ENCODE data around the gene CALCOCO1. TPM values are rescaled to one million over a fixed set of nuclear protein-coding genes. Genes with fewer than 3 reads are reported as not detected.

CALCOCO1 gene
- total and polyA plus RNA-seq, 2 of the 13 experiments (the other 11 are each of a cell fraction or from before 2014, with no cell fraction given) = 7.7 to 47.7 TPM

DNA sequence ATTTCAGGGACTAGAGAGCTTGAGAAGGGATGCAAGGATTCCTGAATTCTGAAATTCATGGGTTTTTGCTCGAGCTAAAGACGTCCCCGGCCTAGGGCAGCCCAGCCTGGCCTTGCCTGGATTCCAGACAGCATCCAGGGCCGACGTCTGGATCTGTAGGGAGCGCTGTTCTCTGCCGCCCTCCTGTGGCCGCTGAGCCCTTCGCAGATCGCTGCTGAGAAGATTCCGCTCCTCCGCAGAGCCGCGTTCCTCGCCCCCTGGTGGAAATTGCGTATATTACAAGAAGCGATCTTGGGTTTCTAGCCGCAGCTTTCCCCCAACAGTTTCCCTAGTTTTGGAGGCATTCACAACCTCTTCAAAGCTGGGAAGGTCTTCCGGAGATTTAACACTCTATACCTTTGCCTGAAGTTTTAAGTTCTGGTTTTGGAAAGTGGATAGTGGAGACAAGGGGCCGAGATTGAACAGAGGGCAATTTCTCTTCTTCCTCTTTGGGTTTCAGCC, 19.4 kb upstream of the CALCOCO1 start (continued):
- TF ChIP-seq ARNT2 (CRISPR knock-in tag; IDR thresholded peaks at IDR 0.05; ENCODE audit: low read depth) (0 out of 2 replicates have a peak, but pooled peaks have one; percentile 59), THAP11 (CRISPR knock-in tag; IDR thresholded peaks at IDR 0.05) (peak; percentile 71), NKX3-1 (CRISPR knock-in tag; IDR thresholded peaks at IDR 0.05) (no peak), CHCHD3 (CRISPR knock-in tag; IDR thresholded peaks at IDR 0.05) (no peak), HNF4A (CRISPR knock-in tag; IDR thresholded peaks at IDR 0.05) (no peak), SP5 (CRISPR knock-in tag; IDR thresholded peaks at IDR 0.05; ENCODE audit: borderline replicate concordance, low read depth) (no peak), ZNF350 (CRISPR knock-in tag; IDR thresholded peaks at IDR 0.05; ENCODE audit: borderline replicate concordance, low read depth) (no peak; the same call in 1 of the 2 replicates), XRCC5 (optimal IDR thresholded peaks at IDR 0.05; ENCODE audit: low read length) (peak; percentile 99), ZNF256 (CRISPR knock-in tag; conservative IDR thresholded peaks at IDR 0.05) (no peak), SAFB2 (CRISPR knock-in tag; IDR thresholded peaks at IDR 0.05; ENCODE audit: borderline replicate concordance, low read depth) (no peak), ZNF484 (CRISPR knock-in tag; IDR thresholded peaks at IDR 0.05; ENCODE audit: borderline replicate concordance, low read depth) (no peak), MTF2 (CRISPR knock-in tag; IDR thresholded peaks at IDR 0.05; ENCODE audit: borderline replicate concordance) (peak; percentile 80; the same call in 1 of the 2 replicates), HCFC1 (IDR thresholded peaks at IDR 0.05; ENCODE audit: low read depth, low read length) (no peak)
- TF ChIP-seq, protein P1, sequence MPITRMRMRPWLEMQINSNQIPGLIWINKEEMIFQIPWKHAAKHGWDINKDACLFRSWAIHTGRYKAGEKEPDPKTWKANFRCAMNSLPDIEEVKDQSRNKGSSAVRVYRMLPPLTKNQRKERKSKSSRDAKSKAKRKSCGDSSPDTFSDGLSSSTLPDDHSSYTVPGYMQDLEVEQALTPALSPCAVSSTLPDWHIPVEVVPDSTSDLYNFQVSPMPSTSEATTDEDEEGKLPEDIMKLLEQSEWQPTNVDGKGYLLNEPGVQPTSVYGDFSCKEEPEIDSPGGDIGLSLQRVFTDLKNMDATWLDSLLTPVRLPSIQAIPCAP (CRISPR knock-in tag; IDR thresholded peaks at IDR 0.05; ENCODE audit: low read depth) = no peak
- TF ChIP-seq, protein P2, sequence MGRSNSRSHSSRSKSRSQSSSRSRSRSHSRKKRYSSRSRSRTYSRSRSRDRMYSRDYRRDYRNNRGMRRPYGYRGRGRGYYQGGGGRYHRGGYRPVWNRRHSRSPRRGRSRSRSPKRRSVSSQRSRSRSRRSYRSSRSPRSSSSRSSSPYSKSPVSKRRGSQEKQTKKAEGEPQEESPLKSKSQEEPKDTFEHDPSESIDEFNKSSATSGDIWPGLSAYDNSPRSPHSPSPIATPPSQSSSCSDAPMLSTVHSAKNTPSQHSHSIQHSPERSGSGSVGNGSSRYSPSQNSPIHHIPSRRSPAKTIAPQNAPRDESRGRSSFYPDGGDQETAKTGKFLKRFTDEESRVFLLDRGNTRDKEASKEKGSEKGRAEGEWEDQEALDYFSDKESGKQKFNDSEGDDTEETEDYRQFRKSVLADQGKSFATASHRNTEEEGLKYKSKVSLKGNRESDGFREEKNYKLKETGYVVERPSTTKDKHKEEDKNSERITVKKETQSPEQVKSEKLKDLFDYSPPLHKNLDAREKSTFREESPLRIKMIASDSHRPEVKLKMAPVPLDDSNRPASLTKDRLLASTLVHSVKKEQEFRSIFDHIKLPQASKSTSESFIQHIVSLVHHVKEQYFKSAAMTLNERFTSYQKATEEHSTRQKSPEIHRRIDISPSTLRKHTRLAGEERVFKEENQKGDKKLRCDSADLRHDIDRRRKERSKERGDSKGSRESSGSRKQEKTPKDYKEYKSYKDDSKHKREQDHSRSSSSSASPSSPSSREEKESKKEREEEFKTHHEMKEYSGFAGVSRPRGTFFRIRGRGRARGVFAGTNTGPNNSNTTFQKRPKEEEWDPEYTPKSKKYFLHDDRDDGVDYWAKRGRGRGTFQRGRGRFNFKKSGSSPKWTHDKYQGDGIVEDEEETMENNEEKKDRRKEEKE (IDR thresholded peaks at IDR 0.05) = no peak
- TF ChIP-seq, protein P3, sequence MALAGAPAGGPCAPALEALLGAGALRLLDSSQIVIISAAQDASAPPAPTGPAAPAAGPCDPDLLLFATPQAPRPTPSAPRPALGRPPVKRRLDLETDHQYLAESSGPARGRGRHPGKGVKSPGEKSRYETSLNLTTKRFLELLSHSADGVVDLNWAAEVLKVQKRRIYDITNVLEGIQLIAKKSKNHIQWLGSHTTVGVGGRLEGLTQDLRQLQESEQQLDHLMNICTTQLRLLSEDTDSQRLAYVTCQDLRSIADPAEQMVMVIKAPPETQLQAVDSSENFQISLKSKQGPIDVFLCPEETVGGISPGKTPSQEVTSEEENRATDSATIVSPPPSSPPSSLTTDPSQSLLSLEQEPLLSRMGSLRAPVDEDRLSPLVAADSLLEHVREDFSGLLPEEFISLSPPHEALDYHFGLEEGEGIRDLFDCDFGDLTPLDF (CRISPR knock-in tag; IDR thresholded peaks at IDR 0.05) = no peak
- TF ChIP-seq, protein P4, sequence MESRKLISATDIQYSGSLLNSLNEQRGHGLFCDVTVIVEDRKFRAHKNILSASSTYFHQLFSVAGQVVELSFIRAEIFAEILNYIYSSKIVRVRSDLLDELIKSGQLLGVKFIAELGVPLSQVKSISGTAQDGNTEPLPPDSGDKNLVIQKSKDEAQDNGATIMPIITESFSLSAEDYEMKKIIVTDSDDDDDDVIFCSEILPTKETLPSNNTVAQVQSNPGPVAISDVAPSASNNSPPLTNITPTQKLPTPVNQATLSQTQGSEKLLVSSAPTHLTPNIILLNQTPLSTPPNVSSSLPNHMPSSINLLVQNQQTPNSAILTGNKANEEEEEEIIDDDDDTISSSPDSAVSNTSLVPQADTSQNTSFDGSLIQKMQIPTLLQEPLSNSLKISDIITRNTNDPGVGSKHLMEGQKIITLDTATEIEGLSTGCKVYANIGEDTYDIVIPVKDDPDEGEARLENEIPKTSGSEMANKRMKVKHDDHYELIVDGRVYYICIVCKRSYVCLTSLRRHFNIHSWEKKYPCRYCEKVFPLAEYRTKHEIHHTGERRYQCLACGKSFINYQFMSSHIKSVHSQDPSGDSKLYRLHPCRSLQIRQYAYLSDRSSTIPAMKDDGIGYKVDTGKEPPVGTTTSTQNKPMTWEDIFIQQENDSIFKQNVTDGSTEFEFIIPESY (CRISPR knock-in tag; IDR thresholded peaks at IDR 0.05) = peak; percentile 42; the same call in 1 of the 2 replicates
- TF ChIP-seq, protein P5, sequence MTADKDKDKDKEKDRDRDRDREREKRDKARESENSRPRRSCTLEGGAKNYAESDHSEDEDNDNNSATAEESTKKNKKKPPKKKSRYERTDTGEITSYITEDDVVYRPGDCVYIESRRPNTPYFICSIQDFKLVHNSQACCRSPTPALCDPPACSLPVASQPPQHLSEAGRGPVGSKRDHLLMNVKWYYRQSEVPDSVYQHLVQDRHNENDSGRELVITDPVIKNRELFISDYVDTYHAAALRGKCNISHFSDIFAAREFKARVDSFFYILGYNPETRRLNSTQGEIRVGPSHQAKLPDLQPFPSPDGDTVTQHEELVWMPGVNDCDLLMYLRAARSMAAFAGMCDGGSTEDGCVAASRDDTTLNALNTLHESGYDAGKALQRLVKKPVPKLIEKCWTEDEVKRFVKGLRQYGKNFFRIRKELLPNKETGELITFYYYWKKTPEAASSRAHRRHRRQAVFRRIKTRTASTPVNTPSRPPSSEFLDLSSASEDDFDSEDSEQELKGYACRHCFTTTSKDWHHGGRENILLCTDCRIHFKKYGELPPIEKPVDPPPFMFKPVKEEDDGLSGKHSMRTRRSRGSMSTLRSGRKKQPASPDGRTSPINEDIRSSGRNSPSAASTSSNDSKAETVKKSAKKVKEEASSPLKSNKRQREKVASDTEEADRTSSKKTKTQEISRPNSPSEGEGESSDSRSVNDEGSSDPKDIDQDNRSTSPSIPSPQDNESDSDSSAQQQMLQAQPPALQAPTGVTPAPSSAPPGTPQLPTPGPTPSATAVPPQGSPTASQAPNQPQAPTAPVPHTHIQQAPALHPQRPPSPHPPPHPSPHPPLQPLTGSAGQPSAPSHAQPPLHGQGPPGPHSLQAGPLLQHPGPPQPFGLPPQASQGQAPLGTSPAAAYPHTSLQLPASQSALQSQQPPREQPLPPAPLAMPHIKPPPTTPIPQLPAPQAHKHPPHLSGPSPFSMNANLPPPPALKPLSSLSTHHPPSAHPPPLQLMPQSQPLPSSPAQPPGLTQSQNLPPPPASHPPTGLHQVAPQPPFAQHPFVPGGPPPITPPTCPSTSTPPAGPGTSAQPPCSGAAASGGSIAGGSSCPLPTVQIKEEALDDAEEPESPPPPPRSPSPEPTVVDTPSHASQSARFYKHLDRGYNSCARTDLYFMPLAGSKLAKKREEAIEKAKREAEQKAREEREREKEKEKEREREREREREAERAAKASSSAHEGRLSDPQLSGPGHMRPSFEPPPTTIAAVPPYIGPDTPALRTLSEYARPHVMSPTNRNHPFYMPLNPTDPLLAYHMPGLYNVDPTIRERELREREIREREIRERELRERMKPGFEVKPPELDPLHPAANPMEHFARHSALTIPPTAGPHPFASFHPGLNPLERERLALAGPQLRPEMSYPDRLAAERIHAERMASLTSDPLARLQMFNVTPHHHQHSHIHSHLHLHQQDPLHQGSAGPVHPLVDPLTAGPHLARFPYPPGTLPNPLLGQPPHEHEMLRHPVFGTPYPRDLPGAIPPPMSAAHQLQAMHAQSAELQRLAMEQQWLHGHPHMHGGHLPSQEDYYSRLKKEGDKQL (CRISPR knock-in tag; IDR thresholded peaks at IDR 0.05; ENCODE audit: low read depth) = no peak

All from HepG2 (cell line).